ENCODE data around the gene ADA.

DNA sequence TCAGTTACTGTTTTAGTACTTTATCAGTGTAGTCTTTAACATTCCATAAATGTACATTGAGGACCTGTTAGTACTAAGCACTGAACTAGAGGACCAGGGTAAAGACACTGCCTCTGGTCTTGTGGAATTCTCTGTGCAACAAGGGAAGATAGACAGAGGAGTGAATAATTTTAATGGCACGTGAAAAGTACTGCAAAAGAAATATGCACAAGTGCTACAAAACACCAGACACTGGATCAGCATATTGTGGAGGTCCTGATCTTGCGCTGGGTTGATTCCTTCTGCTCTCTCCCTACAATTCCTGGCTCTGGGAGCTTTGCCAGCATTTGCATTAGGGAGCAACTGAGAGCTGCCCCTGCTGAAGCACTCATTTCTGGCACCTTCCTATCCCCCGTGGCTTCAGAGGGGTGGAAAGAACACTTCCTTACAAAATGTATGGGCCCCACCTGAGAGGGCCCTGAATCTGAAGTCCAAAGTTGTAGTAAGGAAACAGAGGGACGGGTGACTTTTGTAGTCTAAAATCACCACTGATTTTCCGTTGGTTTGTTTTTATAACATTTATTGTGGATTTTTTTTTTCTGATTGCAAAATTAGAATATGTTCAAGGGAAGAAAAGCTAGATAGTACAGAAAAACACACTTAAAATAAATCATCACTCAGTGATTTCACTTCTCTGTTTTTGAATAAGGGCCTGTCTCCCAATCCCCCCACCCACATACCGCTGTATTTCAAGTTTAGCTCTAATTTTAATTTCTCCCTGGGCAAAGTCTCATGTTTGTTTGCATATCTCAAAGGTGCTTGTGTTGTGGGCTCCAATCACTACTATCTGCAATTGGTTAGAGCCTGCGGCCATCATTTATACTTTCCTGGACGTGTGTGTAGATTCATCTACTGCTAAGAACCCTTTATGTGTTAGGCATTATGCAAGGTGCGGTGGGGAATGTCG lies 64.2 kb downstream of the ADA start:
- no peak for TF ChIP-seq CTCF (conservative IDR thresholded peaks at IDR 0.05 in 1 of 2, IDR thresholded peaks at IDR 0.05 in 1 of 2; ENCODE audit: extremely low read depth in 1 of 2, insufficient read depth in 1 of 2, low read depth in 1 of 2, low read length in 2 of 2)
- TF ChIP-seq EZH2 (IDR thresholded peaks at IDR 0.05; ENCODE audit: borderline replicate concordance, low read length): no peak
